CD4-positive, alpha-beta T cell treated with Interleukin-15 for 1 hour (primary cell): ENCODE data around the gene PTPRE.

Source experiments
- DNase-seq: peaks from one replicate; pipeline ENCODE4 v3.0.0-alpha.2; 2020

The PTPRE gene

GRCh38 chr10:127932521-127933270 is 25.8 kb downstream of the PTPRE start:
- no peak for DNase-seq

GRCh38 chr10:127933271-127933670 is 26.4 kb downstream of the PTPRE start:
- no peak for DNase-seq

- no peak for DNase-seq
These were observed 27.5 kb downstream of the PTPRE start for GRCh38 chr10:127934383-127934782.

GRCh38 chr10:127935071-127935561 is 28.2 kb downstream of the PTPRE start:
- no peak for DNase-seq

- DNase-seq = no peak
These were observed 30.2 kb downstream of the PTPRE start for GRCh38 chr10:127937069-127937468.

- no peak for DNase-seq
These were observed 31.1 kb downstream of the PTPRE start for GRCh38 chr10:127937915-127938463.

GRCh38 chr10:127939786-127940330 is 33.0 kb downstream of the PTPRE start:
- no peak for DNase-seq

GRCh38 chr10:127940866-127941640 is 34.1 kb downstream of the PTPRE start:
- no peak for DNase-seq

- DNase-seq = no peak
These were observed 35.9 kb downstream of the PTPRE start for GRCh38 chr10:127942811-127943210.

- no peak for DNase-seq
These were observed 36.5 kb downstream of the PTPRE start for GRCh38 chr10:127943336-127943910.

GRCh38 chr10:127944256-127944655 is 37.4 kb downstream of the PTPRE start:
- DNase-seq = no peak

- peak; percentile 37 for DNase-seq
These were observed 38.4 kb downstream of the PTPRE start for GRCh38 chr10:127945341-127945758.

GRCh38 chr10:127945948-127946711 is 39.2 kb downstream of the PTPRE start:
- no peak for DNase-seq

GRCh38 chr10:127947211-127947610 is 40.3 kb downstream of the PTPRE start:
- no peak for DNase-seq

GRCh38 chr10:127948791-127949190 is 41.9 kb downstream of the PTPRE start:
- no peak for DNase-seq

- DNase-seq = no peak
These were observed 42.9 kb downstream of the PTPRE start for GRCh38 chr10:127949831-127950230.

GRCh38 chr10:127951861-127952574 is 45.1 kb downstream of the PTPRE start:
- no peak for DNase-seq

GRCh38 chr10:127952575-127952869 is 45.6 kb downstream of the PTPRE start:
- no peak for DNase-seq

GRCh38 chr10:127952918-127953317 is 46.0 kb downstream of the PTPRE start:
- no peak for DNase-seq

GRCh38 chr10:127953876-127954275 is 47.0 kb downstream of the PTPRE start:
- no peak for DNase-seq

- DNase-seq = no peak
These were observed 52.5 kb downstream of the PTPRE start for GRCh38 chr10:127959428-127959827.

- no peak for DNase-seq
These were observed 54.2 kb downstream of the PTPRE start for GRCh38 chr10:127961071-127961470.
